Measurements from ENCODE around the gene ARMC2.
A peak's percentile ranks its signal among the peaks of the same experiment; 100 is the strongest.
"Not testable (repeated sequence)": the region's sequence is repeated elsewhere in the genome, so short reads cannot be mapped to it uniquely, and the experiment has no call there.

The ARMC2 gene

DNA sequence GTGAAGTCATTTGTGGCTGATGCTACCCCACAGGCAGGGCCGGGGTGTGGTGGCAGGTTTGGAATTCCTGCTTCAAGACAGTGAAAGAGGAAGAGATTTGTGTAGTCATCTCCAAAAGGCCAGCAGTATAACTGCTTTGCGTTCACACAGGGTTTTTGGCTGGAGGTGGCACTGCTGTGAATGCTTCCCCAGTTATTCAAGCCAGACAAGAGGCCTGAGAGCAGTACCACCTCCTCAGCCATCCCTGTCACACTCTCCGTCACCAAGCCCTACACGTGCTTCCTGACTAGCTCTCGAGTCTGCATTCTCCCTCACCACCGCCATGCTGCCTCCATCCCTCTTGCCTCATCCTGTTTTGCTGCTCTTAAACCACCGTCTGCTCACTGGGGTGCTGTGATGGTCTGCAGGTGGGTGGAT, 23.9 kb downstream of the ARMC2 start:
- peak; percentile 40 for DNase-seq (ENCODE audit: low spot score)

DNA sequence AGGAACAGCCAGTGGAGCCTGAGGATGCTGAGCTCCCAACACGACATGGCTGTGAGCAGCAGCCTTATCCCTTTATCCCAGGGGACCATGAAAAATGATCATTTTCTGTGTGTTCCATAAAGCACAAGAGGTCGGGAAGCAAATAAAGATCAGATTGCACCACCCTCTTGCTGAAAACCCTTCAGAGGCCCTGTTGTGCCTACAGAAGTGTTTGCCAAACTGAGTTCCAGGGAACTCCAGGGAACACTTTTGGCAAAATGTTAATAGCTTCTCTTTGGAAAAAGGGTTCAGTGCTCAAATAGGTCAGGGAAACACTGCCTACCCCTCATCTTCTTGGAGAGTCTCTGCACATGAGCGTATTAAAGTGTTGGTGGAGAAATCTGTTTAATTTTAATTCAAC, 24.4 kb downstream of the ARMC2 start:
- no peak for DNase-seq (ENCODE audit: low spot score)

- no peak for DNase-seq (ENCODE audit: low spot score)
Measured at GRCh38 chr6:108873251-108873650, 25.0 kb downstream of the ARMC2 start.

DNA sequence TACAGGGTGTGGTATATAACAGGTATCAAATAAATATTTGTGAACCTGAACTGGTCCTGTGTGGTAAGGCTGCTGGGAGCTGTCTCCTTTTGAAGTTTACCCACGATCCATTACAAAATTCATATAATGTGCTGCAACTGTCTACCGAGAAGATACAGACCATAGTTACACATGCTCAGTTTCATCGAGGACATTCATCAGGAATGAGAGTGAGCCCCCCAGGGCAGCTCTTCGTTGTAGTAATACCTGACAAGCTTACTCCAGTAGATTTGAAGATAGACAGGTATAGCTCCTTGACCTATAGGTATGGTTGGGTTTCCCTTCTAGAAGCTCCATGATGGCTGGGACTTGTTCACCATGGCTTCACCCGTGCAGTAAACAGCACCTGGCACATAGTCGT, 25.7 kb downstream of the ARMC2 start:
- no peak for DNase-seq (ENCODE audit: low spot score)

DNA sequence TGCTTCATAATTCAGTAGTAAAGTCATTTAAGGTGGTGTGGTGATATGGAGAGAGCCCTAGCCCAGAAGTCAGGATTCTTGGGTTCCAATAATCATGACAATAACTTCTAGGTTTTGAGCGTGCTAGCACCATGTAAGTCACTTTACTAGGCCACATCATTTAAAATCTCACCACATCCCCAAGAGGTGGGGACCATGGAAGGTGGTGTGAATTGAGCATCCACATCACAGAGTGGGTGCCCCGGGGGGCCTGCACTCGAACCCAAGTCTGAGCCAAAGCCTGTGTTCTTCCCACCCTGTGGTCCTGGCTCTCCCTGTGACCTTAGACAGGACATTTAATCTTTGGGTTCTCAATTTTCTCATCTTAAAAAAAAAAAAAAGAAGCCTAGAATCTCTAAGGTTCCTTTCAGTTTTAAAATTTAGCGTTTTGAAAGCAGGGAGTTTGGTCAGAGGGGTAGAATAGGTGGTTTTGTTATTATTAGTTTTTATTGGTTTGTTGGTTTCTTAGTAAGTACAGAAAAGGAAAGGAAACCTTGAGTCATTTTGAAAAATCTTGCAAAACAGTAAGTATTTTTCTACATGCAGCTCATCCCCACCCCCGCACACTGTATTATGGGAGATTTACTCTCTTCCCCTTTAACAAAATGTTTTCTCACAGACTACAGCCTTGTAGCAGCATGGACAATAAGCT, 26.4 kb downstream of the ARMC2 start:
- peak; percentile 41 for DNase-seq (ENCODE audit: low spot score)

DNA sequence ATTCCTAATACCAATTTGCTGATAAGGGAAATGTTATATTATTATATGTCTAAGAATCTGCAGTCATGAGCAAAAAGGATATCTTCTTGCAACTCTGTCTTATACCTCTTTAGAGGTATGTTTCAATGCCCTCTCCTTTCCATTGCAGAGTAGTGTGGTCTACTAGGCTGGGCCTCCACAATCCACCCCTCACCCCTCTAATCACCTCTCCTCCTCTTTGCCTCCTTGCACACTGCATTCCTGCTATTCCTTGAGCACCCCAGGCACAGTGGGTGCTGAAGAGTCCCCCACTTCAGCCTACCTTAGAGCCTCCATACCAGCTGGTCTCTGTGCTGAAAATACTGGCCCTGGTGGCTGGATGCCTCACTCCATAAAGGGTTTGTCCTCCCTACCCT, 26.9 kb downstream of the ARMC2 start:
- DNase-seq (ENCODE audit: low spot score): no peak

GRCh38 chr6:108877046-108877751, 29.0 kb downstream of the ARMC2 start:
- no peak for DNase-seq (ENCODE audit: low spot score)

- DNase-seq (ENCODE audit: low spot score): no peak
Measured at GRCh38 chr6:108878942-108879341, 30.7 kb downstream of the ARMC2 start.

DNA sequence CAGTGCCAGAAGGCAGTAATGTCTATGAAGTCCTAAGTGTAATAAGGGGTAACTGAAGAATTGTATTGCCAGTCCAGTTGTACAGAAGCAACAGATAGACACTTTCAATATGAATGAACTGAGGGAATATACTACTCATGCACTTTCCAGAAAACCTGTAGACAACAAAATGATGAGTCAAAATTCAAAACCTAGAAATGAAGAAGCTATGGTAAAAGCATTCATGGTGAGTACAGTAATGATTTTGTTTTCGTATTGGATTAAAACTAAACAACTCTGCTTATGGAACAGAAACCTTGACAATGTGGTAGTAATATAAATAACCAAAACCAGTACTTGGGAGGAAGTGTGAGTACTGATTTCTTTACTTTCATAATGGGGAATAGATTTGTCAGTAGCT, 35.0 kb downstream of the ARMC2 start:
- DNase-seq (ENCODE audit: low spot score): no peak

- DNase-seq (ENCODE audit: low spot score): no peak
Measured at GRCh38 chr6:108884211-108885059, 36.2 kb downstream of the ARMC2 start.

- no peak for DNase-seq (ENCODE audit: low spot score)
Measured at GRCh38 chr6:108888052-108888451, 39.8 kb downstream of the ARMC2 start.

DNA sequence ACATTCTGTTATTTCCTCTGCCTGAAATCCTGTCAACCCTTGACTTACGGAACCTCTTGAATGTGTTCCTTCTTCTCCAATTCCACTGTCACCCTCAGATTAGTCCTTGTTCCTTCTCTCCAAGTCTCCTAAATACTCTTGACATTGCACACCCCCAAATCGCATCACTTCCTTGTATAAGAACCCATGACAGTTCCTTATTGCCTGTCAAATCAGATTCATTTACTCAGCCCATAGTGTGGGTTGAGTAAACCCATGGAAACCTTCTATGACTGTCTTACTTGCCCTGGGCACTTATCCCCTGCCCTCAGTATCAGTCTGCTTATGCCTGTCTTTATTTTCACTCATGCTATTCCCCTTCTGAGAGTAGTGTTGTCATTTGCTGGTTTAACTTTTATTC, 40.5 kb downstream of the ARMC2 start:
- no peak for DNase-seq (ENCODE audit: low spot score)

- not testable (repeated sequence) for DNase-seq (ENCODE audit: low spot score)
Measured at GRCh38 chr6:108890898-108891297, 42.7 kb downstream of the ARMC2 start.

GRCh38 chr6:108895571-108895970, 47.3 kb downstream of the ARMC2 start:
- no peak for DNase-seq (ENCODE audit: low spot score)

GRCh38 chr6:108896111-108896661, 48.0 kb downstream of the ARMC2 start:
- peak; percentile 56 for DNase-seq (ENCODE audit: low spot score)

DNA sequence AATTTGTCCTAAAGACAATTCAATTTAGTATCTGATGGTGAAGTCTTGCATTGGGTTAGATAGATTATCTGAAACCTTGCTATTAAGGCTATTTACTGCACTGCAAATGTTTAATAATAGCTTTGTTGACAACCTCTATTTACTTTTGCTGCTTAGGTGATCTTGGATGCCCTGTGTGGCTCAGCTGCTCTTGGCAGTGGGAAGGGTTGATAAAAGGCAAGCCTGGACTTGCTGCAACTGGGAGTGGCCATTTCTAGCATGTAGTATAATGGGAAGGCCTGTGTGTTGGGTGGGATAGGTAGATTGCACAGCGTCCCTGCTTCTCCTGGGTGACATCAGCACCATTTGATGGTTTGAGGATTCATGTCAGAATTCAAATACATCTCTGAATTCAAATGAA, 49.1 kb downstream of the ARMC2 start:
- DNase-seq (ENCODE audit: low spot score): no peak

GRCh38 chr6:108902382-108902792, 54.2 kb downstream of the ARMC2 start:
- DNase-seq (ENCODE audit: low spot score): peak; percentile 25

- no peak for DNase-seq (ENCODE audit: low spot score)
Measured at GRCh38 chr6:108903796-108904195, 55.6 kb downstream of the ARMC2 start.

GRCh38 chr6:108904741-108905140, 56.5 kb downstream of the ARMC2 start:
- no peak for DNase-seq (ENCODE audit: low spot score)

DNA sequence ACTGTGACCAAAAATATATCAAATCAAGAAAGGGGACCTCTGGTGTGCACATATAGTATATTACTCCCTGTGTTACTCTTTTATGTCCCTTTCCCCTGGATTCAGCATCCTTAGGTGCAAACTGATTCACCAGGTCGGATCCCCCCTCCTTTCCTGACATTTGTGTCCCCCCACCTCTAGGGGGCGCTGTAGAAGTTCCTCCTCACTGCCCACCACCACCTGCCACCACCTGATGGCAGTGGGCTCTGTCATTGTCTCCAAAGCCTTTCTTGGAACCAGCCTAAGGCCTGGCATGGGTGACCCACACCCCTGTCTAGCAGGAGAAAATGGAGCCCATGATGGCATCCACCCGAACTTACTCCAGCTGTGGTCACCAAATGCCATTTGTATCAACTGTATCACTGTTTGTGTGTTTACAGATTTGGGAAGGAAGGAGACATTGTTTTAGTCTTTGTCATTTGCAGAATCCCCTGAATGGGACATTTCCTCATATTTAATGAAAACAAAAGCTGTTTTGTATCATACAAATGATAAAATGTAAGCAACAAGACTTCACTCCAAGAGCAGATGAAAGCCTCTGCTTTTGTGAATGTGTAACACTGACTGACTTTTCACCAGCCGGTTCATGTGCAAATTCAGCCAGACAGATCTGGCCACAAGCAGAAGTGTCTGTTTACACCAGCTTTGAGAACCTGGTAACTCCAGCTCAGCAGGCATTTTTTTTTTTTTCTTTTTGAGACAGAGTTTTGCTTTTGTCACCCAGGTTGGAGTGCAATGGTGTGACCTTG, 66.2 kb downstream of the ARMC2 start:
- DNase-seq (ENCODE audit: low spot score): peak; percentile 9

GRCh38 chr6:108915258-108915657, 67.0 kb downstream of the ARMC2 start:
- DNase-seq (ENCODE audit: low spot score): no peak
